ENCODE measurements around the gene IMMP1L. TPM values are rescaled to one million over a fixed set of nuclear protein-coding genes. Genes with fewer than 3 reads are reported as not detected.
A peak's percentile ranks its signal among the peaks of the same experiment; 100 is the strongest.
"Not testable (repeated sequence)": the region's sequence is repeated elsewhere in the genome, so short reads cannot be mapped to it uniquely, and the experiment has no call there.

The IMMP1L gene
- 8.6 and 49.0 TPM in 2 replicates for total RNA-seq (2014; rRNA removed; shearing (Covaris generic); ENCODE audit: low replicate concordance)

- no peaks in the 10 kb centered on the region for H3K27me3 ChIP-seq
- H3K4me3 ChIP-seq: peak within 1 kb of the TSS; percentile 76
- DNase-seq: peak; percentile 91
- H3K9me3 ChIP-seq: no peaks in the 10 kb centered on the region
- no peaks in the 10 kb centered on the region for H3K36me3 ChIP-seq
Observed at GRCh38 chr11:31509429-31510345, at the start of gene IMMP1L, which contains the start of gene ELP4. Gene IMMP1L (minus strand): TSS chr11:31509622. CDS start chr11:31463276, 46,346 bp downstream. Gene ELP4 (plus strand): TSS chr11:31509767. CDS start chr11:31509785, 18 bp downstream.

DNA sequence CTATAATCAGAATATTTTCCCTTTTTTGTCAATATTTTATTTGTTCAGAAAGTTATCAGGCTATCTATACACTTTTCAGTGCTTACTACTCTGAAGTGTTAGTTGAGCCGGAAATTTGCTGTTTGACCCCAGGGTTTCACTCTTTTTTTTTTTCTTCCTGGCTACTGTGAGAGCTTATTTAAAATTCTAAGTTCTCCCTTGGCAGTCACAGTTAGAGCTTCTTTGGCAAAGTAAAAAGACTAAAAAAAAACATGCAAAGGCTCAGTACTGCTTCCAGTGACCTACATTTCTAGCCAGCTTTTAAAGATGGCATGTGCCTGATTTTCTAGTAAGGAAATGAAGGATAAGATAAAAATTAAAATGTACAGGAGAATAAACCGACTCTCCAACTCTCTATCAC lies 48.6 kb upstream of the IMMP1L start:
- H3K36me3 ChIP-seq: no peaks in the 10 kb centered on the region
- no peaks in the 10 kb centered on the region for H3K27me3 ChIP-seq
- no peak overlapping the region for H3K4me3 ChIP-seq
- no peaks in the 10 kb centered on the region for H3K9me3 ChIP-seq
- DNase-seq: no peak

- H3K27me3 ChIP-seq: no peaks in the 10 kb centered on the region
- no peaks in the 10 kb centered on the region for H3K36me3 ChIP-seq
- no peaks in the 10 kb centered on the region for H3K9me3 ChIP-seq
- H3K4me3 ChIP-seq: no peak overlapping the region
- no peak for DNase-seq
Observed at GRCh38 chr11:31555938-31556337, 46.5 kb upstream of the IMMP1L start.

DNA sequence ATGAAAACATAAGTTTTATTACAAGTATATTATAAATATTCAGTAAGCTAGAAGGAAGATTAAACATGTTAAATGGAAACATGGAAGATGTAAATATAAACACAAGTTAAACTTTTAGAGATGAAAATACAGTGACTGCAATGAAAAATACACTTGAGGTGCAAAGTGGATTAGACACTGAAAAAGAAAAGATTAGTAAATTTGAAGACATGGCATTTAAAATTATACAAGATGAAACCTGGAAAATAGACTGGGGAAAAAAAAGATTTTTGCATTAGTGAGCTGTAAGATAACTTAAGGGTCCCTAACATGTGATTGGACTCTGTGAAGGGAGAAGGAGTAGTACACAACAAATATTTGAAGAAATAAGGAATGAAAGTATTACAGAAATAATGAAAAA lies 33.4 kb upstream of the IMMP1L start:
- Histone ChIP-seq H3K4me3 (no peak overlapping the region), H3K9me3 (no peaks in the 10 kb centered on the region), H3K36me3 (no peaks in the 10 kb centered on the region), H3K27me3 (no peaks in the 10 kb centered on the region)
- no peak for DNase-seq

DNA sequence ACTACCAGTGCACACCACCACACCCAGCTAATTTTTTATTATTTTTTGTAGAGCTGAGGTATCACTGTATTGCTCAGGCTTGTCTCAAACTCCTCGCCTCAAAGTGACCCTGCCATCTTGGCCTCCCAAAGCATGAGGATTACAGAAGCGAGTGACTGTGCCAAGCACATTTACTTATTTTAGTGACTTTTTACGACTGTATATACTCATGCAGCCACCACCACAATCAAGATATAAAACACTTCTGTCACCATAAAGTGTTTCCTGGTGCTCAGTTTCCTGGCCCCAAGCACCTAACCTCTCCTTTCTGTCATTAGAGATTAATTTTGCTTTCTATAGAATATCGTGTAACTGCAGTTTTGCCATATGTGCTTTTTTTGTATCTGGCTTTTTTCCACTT lies 26.1 kb upstream of the IMMP1L start:
- no peaks in the 10 kb centered on the region for H3K9me3 ChIP-seq
- no peak overlapping the region for H3K4me3 ChIP-seq
- no peaks in the 10 kb centered on the region for H3K36me3 ChIP-seq
- no peaks in the 10 kb centered on the region for H3K27me3 ChIP-seq
- no peak for DNase-seq

GRCh38 chr11:31531293-31531692 lies 21.9 kb upstream of the IMMP1L start:
- no peaks in the 10 kb centered on the region for H3K9me3 ChIP-seq
- H3K36me3 ChIP-seq: no peaks in the 10 kb centered on the region
- no peaks in the 10 kb centered on the region for H3K27me3 ChIP-seq
- H3K4me3 ChIP-seq: no peak overlapping the region
- DNase-seq: no peak

- Histone ChIP-seq H3K27me3 (no peaks in the 10 kb centered on the region), H3K9me3 (no peaks in the 10 kb centered on the region), H3K36me3 (no peaks in the 10 kb centered on the region), H3K4me3 (no peak overlapping the region)
- no peak for DNase-seq
Observed at GRCh38 chr11:31529701-31530100, 20.3 kb upstream of the IMMP1L start.

DNA sequence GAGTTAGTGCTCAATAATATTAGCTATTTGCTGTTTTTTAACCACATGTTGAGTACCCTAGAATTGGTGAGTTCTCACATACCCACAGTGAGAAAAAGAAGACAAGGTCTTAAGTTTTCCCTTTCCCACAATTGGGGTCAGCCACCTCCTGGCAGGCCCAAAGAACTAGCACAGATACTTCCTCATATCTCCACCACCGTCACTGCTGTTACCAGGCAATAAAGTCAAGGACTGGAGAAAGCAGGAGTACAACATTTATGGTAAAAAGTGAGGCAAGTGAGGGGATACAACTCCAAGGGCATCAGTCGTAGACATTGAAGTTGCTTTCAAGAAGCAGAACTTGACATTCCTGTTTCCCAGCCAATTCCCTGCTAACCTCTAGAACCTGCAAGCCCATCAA lies 19.8 kb upstream of the IMMP1L start:
- DNase-seq: no peak
- H3K9me3 ChIP-seq: no peaks in the 10 kb centered on the region
- no peaks in the 10 kb centered on the region for H3K27me3 ChIP-seq
- no peaks in the 10 kb centered on the region for H3K36me3 ChIP-seq
- no peak overlapping the region for H3K4me3 ChIP-seq

DNA sequence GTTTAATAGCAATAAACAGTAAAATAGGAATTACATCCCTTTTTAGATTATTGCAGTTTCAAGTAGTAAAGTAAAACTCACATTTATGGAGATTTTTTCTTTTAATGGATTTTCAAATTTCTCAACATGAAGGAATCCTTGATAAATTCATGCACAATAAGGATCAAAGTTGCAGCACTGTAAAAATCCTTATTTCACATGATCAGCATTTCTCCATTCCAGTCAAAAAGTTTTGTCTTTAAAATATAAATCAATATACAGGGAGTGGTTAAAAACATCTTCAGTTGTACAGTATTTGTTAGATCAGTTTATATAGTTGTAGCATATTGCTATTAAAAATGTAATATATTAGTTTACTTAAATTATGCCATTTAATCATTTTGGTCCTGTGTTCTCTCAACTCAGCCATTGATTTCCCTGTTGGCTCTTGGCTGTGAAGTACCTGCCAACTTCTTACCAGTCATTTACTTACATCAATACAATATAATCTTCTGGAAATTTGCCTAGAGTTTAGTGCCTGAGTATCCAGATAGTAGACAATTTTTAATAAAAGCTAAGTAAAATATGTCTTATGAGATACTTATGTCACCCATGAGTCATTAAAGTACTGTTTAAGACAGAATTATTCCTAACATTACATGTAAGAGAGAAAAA lies 12.2 kb upstream of the IMMP1L start:
- DNase-seq: peak; percentile 16
- Histone ChIP-seq H3K36me3 (no peaks in the 10 kb centered on the region), H3K27me3 (no peaks in the 10 kb centered on the region), H3K9me3 (no peaks in the 10 kb centered on the region), H3K4me3 (no peak overlapping the region)

DNA sequence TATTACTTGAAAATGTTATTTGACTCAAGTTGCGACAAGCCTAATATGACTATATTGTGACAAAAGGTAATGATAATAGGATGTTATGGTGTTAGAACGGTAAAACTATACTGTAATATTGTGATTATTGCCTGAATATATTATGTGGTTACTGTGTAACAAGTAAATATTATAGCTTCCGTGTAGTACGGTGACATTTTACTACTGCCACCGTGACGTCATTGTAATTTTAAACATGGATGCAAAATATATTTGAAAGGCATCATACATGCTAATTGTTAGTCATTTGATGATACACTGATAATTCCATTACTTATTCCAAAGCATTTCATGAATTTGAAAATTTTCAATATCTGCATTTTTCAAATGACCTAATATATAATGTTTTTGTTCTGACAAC lies 2.7 kb upstream of the IMMP1L start:
- H3K9me3 ChIP-seq: no peaks in the 10 kb centered on the region
- H3K36me3 ChIP-seq: no peaks in the 10 kb centered on the region
- DNase-seq: no peak
- no peaks in the 10 kb centered on the region for H3K27me3 ChIP-seq
- H3K4me3 ChIP-seq: no peak overlapping the region

GRCh38 chr11:31509051-31509428 lies 382 bp downstream of the IMMP1L start:
- DNase-seq: no peak

GRCh38 chr11:31500560-31500959 lies 8.9 kb downstream of the IMMP1L start:
- DNase-seq: no peak
- no peaks in the 10 kb centered on the region for H3K9me3 ChIP-seq
- H3K36me3 ChIP-seq: no peaks in the 10 kb centered on the region
- no peak overlapping the region for H3K4me3 ChIP-seq
- H3K27me3 ChIP-seq: no peaks in the 10 kb centered on the region

More at GRCh38 chr11:31509051-31509428, 382 bp downstream of the IMMP1L start:
- no peaks in the 10 kb centered on the region for H3K27me3 ChIP-seq
- no peaks in the 10 kb centered on the region for H3K36me3 ChIP-seq
- H3K4me3 ChIP-seq: peak overlapping the region; percentile 76
- H3K9me3 ChIP-seq: no peaks in the 10 kb centered on the region

DNA sequence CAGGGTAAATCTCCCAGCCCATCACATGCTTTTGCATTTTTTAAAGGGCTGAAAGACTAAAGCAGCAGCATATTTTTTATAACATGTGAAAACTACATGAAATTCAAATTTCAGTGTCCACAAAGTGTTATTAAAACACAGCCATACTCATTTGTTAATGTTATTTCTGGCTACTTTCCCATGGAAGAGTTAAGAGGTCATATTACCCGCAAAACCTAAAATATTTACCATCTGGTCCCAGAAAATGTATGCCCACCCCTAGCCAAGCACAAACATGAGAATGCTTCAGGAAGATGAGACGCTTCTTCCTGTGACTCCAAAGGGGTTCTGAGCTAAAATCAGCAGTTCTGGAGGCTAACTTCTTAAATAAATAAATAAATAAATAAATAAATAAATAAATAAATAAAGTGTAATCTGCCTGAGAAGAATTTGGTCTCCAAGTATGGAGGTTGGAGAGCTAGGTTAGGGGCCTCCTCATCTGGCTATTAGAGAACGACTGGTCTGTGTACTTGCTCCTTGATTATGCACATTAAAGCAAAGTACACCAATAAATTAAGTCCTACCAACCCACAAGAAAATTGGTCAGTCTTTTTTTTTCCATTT lies 9.7 kb downstream of the IMMP1L start:
- Histone ChIP-seq H3K36me3 (no peaks in the 10 kb centered on the region; the same call in 1 of the 2 replicates), H3K9me3 (no peaks in the 10 kb centered on the region), H3K4me3 (no peak overlapping the region), H3K27me3 (no peaks in the 10 kb centered on the region)
- DNase-seq: no peak

GRCh38 chr11:31493762-31494161 lies 15.7 kb downstream of the IMMP1L start:
- H3K36me3 ChIP-seq, DNase-seq, H3K27me3 ChIP-seq, H3K4me3 ChIP-seq, H3K9me3 ChIP-seq: not testable (repeated sequence)

DNA sequence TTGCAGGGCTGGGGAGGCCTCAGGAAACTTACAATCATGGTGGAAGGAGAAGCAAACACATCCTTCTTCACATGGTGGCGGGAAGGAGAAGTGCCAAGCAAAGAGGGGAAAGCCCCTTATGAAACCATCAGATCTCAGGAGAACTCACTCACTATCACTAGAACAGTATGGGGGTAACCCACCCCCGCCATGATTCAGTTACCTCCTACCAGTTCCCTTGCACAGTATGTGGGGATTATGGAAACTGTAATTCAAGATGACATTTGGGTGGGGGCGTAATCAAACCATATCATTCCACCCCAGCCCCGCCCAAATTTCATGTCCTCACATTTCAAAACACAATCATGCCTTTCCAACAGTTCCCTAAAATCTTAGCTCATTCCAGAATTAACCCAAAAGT lies 16.2 kb downstream of the IMMP1L start:
- no peak for DNase-seq
- no peaks in the 10 kb centered on the region for H3K27me3 ChIP-seq
- H3K36me3 ChIP-seq: no peaks in the 10 kb centered on the region; the same call in 1 of the 2 replicates
- H3K4me3 ChIP-seq: no peak overlapping the region
- H3K9me3 ChIP-seq: no peaks in the 10 kb centered on the region

- no peaks in the 10 kb centered on the region for H3K27me3 ChIP-seq
- peak; percentile 0 for DNase-seq
- no peaks in the 10 kb centered on the region; the same call in 1 of the 2 replicates for H3K36me3 ChIP-seq
- H3K4me3 ChIP-seq: no peak overlapping the region
- no peaks in the 10 kb centered on the region for H3K9me3 ChIP-seq
Observed at GRCh38 chr11:31492320-31492913, 17.0 kb downstream of the IMMP1L start.

GRCh38 chr11:31487848-31488247 lies 21.6 kb downstream of the IMMP1L start:
- no peaks in the 10 kb centered on the region for H3K27me3 ChIP-seq
- no peaks in the 10 kb centered on the region for H3K9me3 ChIP-seq
- H3K36me3 ChIP-seq: no peaks in the 10 kb centered on the region
- no peak overlapping the region for H3K4me3 ChIP-seq
- DNase-seq: no peak
